GM23248 (cell line): ENCODE data around the gene YBX3. TPM values are rescaled to one million over a fixed set of nuclear protein-coding genes. Genes with fewer than 3 reads are reported as not detected.

Source experiments
- DNase-seq: peaks from one replicate; pipeline ENCODE4 v3.0.0-alpha.2; 2015
- H2AFZ ChIP-seq: fragments of 200-600 bp; sonication (generic); 2 replicates; pipeline ENCODE4 v1.6.1; 2016; ENCODE audit warnings: antibody characterized with exemption
- H3F3A ChIP-seq: fragments of 200-600 bp; sonication (generic); 2 replicates; pipeline ENCODE4 v1.6.1; 2016; ENCODE audit warnings: mild to moderate bottlenecking, antibody characterized with exemption, mixed run types; ENCODE audit not compliant: insufficient read depth
- H3K27ac ChIP-seq: fragments of 200-600 bp; sonication (generic); 2 replicates; pipeline ENCODE4 v1.5.1; 2016; ENCODE audit warnings: mild to moderate bottlenecking
- H3K27me3 ChIP-seq: fragments of 200-600 bp; sonication (generic); replicated peaks from 2 replicates; pipeline ENCODE4 v1.6.1; 2016; ENCODE audit warnings: mild to moderate bottlenecking; ENCODE audit not compliant: insufficient read depth
- H3K36me3 ChIP-seq: fragments of 200-600 bp; sonication (generic); 2 replicates; pipeline ENCODE4 v1.6.1; 2016; ENCODE audit warnings: low read depth, mild to moderate bottlenecking
- H3K4me1 ChIP-seq: fragments of 200-600 bp; sonication (generic); 2 replicates; pipeline ENCODE4 v1.6.1; 2016; ENCODE audit warnings: mild to moderate bottlenecking; ENCODE audit not compliant: insufficient read depth
- H3K4me2 ChIP-seq: fragments of 200-600 bp; sonication (generic); one replicate; pipeline ENCODE4 v1.6.1; 2016; ENCODE audit warnings: mild to moderate bottlenecking; ENCODE audit not compliant: unreplicated experiment
- H3K4me3 ChIP-seq: fragments of 200-600 bp; sonication (generic); 2 replicates; pipeline ENCODE4 v1.5.1; 2016; ENCODE audit warnings: mild to moderate bottlenecking
- H3K79me2 ChIP-seq: fragments of 200-600 bp; sonication (generic); 2 replicates; pipeline ENCODE4 v1.6.1; 2016; ENCODE audit warnings: mild to moderate bottlenecking; ENCODE audit not compliant: insufficient read depth
- H3K9ac ChIP-seq: fragments of 200-600 bp; sonication (generic); 2 replicates; pipeline ENCODE4 v1.6.1; 2016; ENCODE audit warnings: mild to moderate bottlenecking
- H3K9me2 ChIP-seq: fragments of 200-600 bp; sonication (generic); 2 replicates; pipeline ENCODE4 v1.6.1; 2016; ENCODE audit warnings: mixed run types, mild to moderate bottlenecking, moderate library complexity; ENCODE audit not compliant: insufficient read depth
- H3K9me3 ChIP-seq: fragments of 200-600 bp; sonication (generic); one replicate; pipeline ENCODE4 v1.6.1; 2017; ENCODE audit warnings: low read depth
- H4K20me1 ChIP-seq: fragments of 200-600 bp; sonication (generic); 2 replicates; pipeline ENCODE4 v1.6.0; 2016; ENCODE audit not compliant: insufficient read depth
- EZH2 ChIP-seq: fragments of 200-600 bp; sonication (generic); IDR thresholded peaks from 2 replicates; pipeline ENCODE4 v1.6.1; 2018; ENCODE audit warnings: antibody characterized with exemption, mild to moderate bottlenecking; ENCODE audit not compliant: insufficient read depth, poor library complexity, severe bottlenecking
- EZH2phosphoT487 ChIP-seq: fragments of 200-600 bp; sonication (generic); IDR thresholded peaks from 2 replicates; pipeline ENCODE4 v1.6.1; 2018; ENCODE audit warnings: antibody characterized with exemption, moderate library complexity, mild to moderate bottlenecking, low read depth; ENCODE audit not compliant: insufficient read depth
- WGBS, 2 experiments: methylation state at CpG; one replicate each; pipeline ENCODE4 v1.1.6; 2015 to 2017; ENCODE audit warnings: low lambda C conversion rate in 2 of 2, low coverage in 1 of 2; ENCODE audit errors: missing lambda C conversion rate in 2 of 2; 5-methylcytosine and 5-hydroxymethylcytosine counted together
- in situ Hi-C: fragments of 300-500 bp; cut with MboI; formaldehyde crosslinking; loops from 2 replicates; pipeline ENCODE4 v1.15.0; 2020
- polyA plus RNA-seq: library from polyadenylated mRNA; unstranded; fragments of >200 nt; fragmentation: Nextera tagmentation; extraction: Ambion mirVana; gene quantifications from 2 replicates; pipeline ENCODE4 v1.2.1, GENCODE V29; 2016
- total RNA-seq: library from RNA; depleted of rRNA; stranded (reverse); fragments of >200 nt; shearing (Covaris generic); gene quantifications from 2 replicates; pipeline ENCODE4 v1.2.3, GENCODE V29; 2014

YBX3 gene
- total and polyA plus RNA-seq, 2 experiments from 2014 or later, result 108 to 215 TPM

DNA sequence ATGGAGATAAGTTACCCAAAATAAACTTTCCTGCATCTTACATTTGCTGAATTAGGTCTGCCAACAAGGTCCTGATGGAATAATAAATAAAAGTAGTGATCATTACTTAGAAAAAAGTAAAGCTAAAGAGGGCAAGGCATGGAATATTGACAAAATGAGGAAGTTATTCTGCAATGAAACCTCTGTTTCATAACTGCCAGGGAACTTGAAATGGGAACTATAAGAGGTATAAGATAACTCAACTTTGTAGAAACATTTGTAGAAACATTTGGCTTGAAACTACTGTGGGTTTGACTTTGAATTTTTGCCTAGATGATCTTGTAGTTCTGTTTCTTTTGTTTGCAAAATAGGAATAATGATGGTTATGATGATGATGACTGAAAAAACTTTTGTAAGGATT lies 18.7 kb upstream of the YBX3 start:
- no peaks in the 10 kb centered on the region for H3K36me3 ChIP-seq
- TF ChIP-seq EZH2 (no peak), EZH2phosphoT487 (no peak)
- no peaks in the 10 kb centered on the region for H3K9me3 ChIP-seq
- H3K27ac ChIP-seq, result no peak overlapping the region
- no peak for DNase-seq
- H3K9me2 ChIP-seq, result no peaks in the 10 kb centered on the region
- no peak overlapping the region for H2AFZ ChIP-seq
- no peaks in the 10 kb centered on the region for H4K20me1 ChIP-seq
- no peaks in the 10 kb centered on the region; the same call in 1 of the 2 replicates for H3K27me3 ChIP-seq
- in situ Hi-C loops, result no loop called here
- H3F3A ChIP-seq, result no peaks in the 10 kb centered on the region
- no peaks in the 10 kb centered on the region for H3K4me1 ChIP-seq
- no peaks in the 10 kb centered on the region for H3K79me2 ChIP-seq
- no peak overlapping the region for H3K9ac ChIP-seq
- H3K4me3 ChIP-seq, result no peak overlapping the region
- H3K4me2 ChIP-seq, result no peak overlapping the region

DNA sequence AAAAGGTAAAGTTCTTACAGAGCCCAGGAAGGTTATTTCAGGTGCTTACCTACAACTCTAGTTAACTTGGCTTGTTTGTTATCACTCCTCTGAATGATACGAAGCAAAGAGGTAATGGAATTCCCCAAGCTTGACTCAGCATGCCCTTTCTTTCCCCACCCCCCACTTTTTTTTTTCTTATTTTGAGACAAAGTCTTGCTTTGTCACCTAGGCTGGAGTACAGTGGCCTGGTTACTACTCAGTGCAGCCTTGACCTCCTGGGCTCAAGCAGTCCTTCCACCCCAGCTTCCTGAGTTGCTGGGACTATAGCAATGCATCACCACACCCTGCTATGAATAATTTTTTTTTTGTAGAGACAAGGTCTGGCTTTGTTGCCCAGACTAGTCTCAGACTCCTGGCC lies 17.1 kb upstream of the YBX3 start:
- H3K36me3 ChIP-seq, result no peaks in the 10 kb centered on the region
- no peaks in the 10 kb centered on the region; the same call in 1 of the 2 replicates for H3K27me3 ChIP-seq
- no peaks in the 10 kb centered on the region for H3F3A ChIP-seq
- 63 to 82% methylated on average over 1 of the region's 1 CpG for WGBS, 2 experiments
- H3K9me3 ChIP-seq, result no peaks in the 10 kb centered on the region
- no peak for DNase-seq
- no peaks in the 10 kb centered on the region for H3K79me2 ChIP-seq
- no peak overlapping the region for H3K27ac ChIP-seq
- H2AFZ ChIP-seq, result no peak overlapping the region
- no peak overlapping the region for H3K4me2 ChIP-seq
- H3K4me3 ChIP-seq, result no peak overlapping the region
- TF ChIP-seq EZH2 (no peak), EZH2phosphoT487 (no peak)
- no peaks in the 10 kb centered on the region for H4K20me1 ChIP-seq
- H3K9me2 ChIP-seq, result no peaks in the 10 kb centered on the region
- no peak overlapping the region for H3K9ac ChIP-seq
- in situ Hi-C loops, result no loop called here
- H3K4me1 ChIP-seq, result no peaks in the 10 kb centered on the region

DNA sequence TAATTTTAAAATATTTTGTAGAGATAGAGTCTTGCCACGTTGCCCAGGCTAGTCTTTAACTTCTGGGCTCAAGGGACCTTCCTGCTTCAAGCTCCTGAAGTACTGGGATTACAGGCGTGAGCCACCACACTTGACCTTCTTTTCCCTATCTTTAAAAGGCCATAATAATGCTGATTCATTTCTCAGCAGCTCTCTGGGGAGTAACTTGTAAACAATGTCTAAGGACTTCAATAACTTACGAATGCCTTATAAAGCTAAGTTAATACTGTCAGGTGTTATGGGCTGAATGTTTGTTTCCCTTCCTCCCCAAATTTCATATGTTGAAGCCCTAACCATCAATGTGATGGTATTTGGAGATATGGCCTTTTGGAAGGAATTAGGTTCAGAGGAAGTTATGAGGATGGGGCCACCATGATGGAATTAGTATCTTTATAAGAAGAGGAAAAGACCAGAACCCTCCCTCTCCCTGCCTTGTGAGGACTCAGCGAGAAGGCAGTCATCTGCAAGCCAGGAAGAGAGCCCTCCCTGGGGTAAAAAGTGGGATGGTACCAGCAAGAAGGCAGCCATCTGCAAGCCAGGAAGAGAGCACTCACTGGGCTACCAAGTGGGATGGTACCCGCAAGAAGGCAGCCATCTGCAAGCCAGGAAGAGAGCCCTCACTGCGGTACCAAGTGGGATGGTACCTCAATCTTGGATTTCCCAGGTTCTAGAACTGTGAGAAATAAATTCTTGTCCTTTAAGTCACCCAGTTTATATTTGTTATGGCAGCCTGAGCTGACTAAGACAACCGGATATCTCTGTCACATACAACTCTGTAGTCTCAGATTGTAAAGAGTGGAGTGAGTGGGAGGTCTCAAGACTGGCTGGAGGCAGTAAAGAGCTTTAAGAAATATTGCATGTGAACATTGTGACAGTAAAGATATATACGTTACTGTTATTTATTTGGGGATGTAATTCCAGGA lies 16.3 kb upstream of the YBX3 start:
- H3K9ac ChIP-seq, result no peak overlapping the region
- H3K9me2 ChIP-seq, result no peaks in the 10 kb centered on the region
- no peaks in the 10 kb centered on the region for H3K9me3 ChIP-seq
- H3K36me3 ChIP-seq, result no peaks in the 10 kb centered on the region
- no peak overlapping the region for H3K4me2 ChIP-seq
- DNase-seq, result no peak
- in situ Hi-C loops, result no loop called here
- H3K79me2 ChIP-seq, result no peaks in the 10 kb centered on the region
- H3F3A ChIP-seq, result no peaks in the 10 kb centered on the region
- no peak overlapping the region for H2AFZ ChIP-seq
- no peak overlapping the region for H3K4me3 ChIP-seq
- no peaks in the 10 kb centered on the region for H3K27me3 ChIP-seq
- H3K4me1 ChIP-seq, result no peaks in the 10 kb centered on the region
- 77 to 78% methylated on average over 8 of the region's 8 CpGs for WGBS, 2 experiments
- no peak for TF ChIP-seq EZH2phosphoT487
- TF ChIP-seq EZH2, result no peak
- no peaks in the 10 kb centered on the region for H4K20me1 ChIP-seq
- no peak overlapping the region for H3K27ac ChIP-seq

DNA sequence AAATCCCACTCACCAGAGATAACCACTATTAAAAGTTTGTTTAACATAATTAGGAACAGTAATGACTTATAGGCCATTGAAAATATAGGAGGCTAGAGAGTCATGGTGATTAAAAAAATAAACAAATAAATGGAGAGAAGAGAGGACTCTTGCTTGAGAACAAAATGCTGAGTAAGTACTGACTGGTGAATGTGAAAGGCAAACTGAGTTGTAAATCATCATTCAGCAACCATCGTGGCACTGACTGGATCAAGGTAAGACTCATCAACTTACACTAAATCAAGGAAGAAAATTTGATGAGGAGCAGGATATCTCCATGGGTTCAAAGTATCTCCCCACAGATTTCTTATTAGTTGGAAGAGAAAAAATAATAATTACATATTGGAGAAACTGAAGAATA lies 14.1 kb upstream of the YBX3 start:
- H3F3A ChIP-seq, result no peaks in the 10 kb centered on the region
- H3K9ac ChIP-seq, result no peak overlapping the region
- no peak overlapping the region for H3K4me3 ChIP-seq
- H2AFZ ChIP-seq, result no peak overlapping the region
- H3K27ac ChIP-seq, result no peak overlapping the region
- no peak for TF ChIP-seq EZH2phosphoT487
- TF ChIP-seq EZH2, result no peak
- H3K9me3 ChIP-seq, result no peaks in the 10 kb centered on the region
- H3K27me3 ChIP-seq, result 0 out of 2 replicates have a peak, but pooled peaks cover 5% of the 10 kb centered on the region
- H4K20me1 ChIP-seq, result no peaks in the 10 kb centered on the region
- H3K79me2 ChIP-seq, result no peaks in the 10 kb centered on the region
- in situ Hi-C loops, result no loop called here
- H3K9me2 ChIP-seq, result no peaks in the 10 kb centered on the region
- no peak overlapping the region for H3K4me2 ChIP-seq
- H3K4me1 ChIP-seq, result no peaks in the 10 kb centered on the region
- WGBS, 2 experiments, result 39 to 40% methylated on average over 1 of the region's 1 CpG
- no peak for DNase-seq
- H3K36me3 ChIP-seq, result no peaks in the 10 kb centered on the region
